ENCODE data around the gene DYNC1H1. TPM values are rescaled to one million over a fixed set of nuclear protein-coding genes. Genes with fewer than 3 reads are reported as not detected.

DYNC1H1 gene
- polyA plus RNA-seq, 1 donor (not counting 4 experiments of a cell fraction or from before 2014, with no cell fraction given), result 166 TPM

- TF ChIP-seq EZH2 (IDR thresholded peaks at IDR 0.05; ENCODE audit: low read length) (no peak), CTCF (optimal IDR thresholded peaks at IDR 0.05 in 1 of 3, IDR thresholded peaks at IDR 0.05 in 1 of 3, conservative IDR thresholded peaks at IDR 0.05 in 1 of 3; ENCODE audit: extremely low read depth in 1 of 3, insufficient read depth in 2 of 3, low read length in 3 of 3) (no peak)
- dilution Hi-C loops (cut with MboI; ENCODE audit: extremely low pct_ligation_motif_present, low sequenced_read_pairs), result no loop called here
These were observed 114.7 kb downstream of the DYNC1H1 start for GRCh38 chr14:102078831-102079699.

GRCh38 chr14:102079700-102079979 lies 115.3 kb downstream of the DYNC1H1 start:
- Histone ChIP-seq H3K4me1 (ENCODE audit: control insufficient read depth, extremely low read depth, insufficient read depth, low read length) (peaks cover 17% of the 10 kb centered on the region), H2AFZ (ENCODE audit: control insufficient read depth, low read length) (no peak overlapping the region), H4K20me1 (ENCODE audit: control insufficient read depth, extremely low read depth, insufficient read depth, low read length) (peaks cover 12% of the 10 kb centered on the region), H3K27ac (ENCODE audit: control insufficient read depth, insufficient read depth, low read length) (no peak overlapping the region), H3K36me3 (ENCODE audit: control insufficient read depth in 2 of 2, extremely low read depth in 1 of 2, insufficient read depth in 2 of 2, low read length in 2 of 2) (peaks cover 25 to 29% of the 10 kb centered on the region in 2 experiments), H3K4me2 (ENCODE audit: control insufficient read depth, extremely low read depth, insufficient read depth, low read depth, low read length) (no peak overlapping the region), H3K9me3 (ENCODE audit: control insufficient read depth, low read depth, low read length) (no peaks in the 10 kb centered on the region), H3K9ac (ENCODE audit: control insufficient read depth, extremely low read depth, insufficient read depth, low read length) (no peak overlapping the region), H3K79me2 (ENCODE audit: control insufficient read depth, insufficient read depth, low read length) (peaks cover 23% of the 10 kb centered on the region), H3K9me1 (ENCODE audit: control insufficient read depth, extremely low read depth, insufficient read depth, low read length) (peaks cover 2% of the 10 kb centered on the region), H3K27me3 (ENCODE audit: control insufficient read depth, extremely low read depth, insufficient read depth, low read length) (no peaks in the 10 kb centered on the region), H3K4me3 (ENCODE audit: control insufficient read depth in 2 of 3, extremely low read depth in 1 of 3, insufficient read depth in 2 of 3, low read depth in 1 of 3, low read length in 3 of 3) (no peak overlapping the region)
- no peak for FAIRE-seq
- TF ChIP-seq CTCF (optimal IDR thresholded peaks at IDR 0.05 in 1 of 3, IDR thresholded peaks at IDR 0.05 in 1 of 3, conservative IDR thresholded peaks at IDR 0.05 in 1 of 3; ENCODE audit: extremely low read depth in 1 of 3, insufficient read depth in 2 of 3, low read length in 3 of 3) (no peak), EZH2 (IDR thresholded peaks at IDR 0.05; ENCODE audit: low read length) (no peak)
- dilution Hi-C loops (cut with MboI; ENCODE audit: extremely low pct_ligation_motif_present, low sequenced_read_pairs), result no loop called here
- no peak for DNase-seq (ENCODE audit: low read depth, low spot score)

More at GRCh38 chr14:102078831-102079699, 114.7 kb downstream of the DYNC1H1 start:
- Histone ChIP-seq H3K27ac (ENCODE audit: control insufficient read depth, insufficient read depth, low read length) (no peak overlapping the region), H3K9ac (ENCODE audit: control insufficient read depth, extremely low read depth, insufficient read depth, low read length) (no peak overlapping the region), H3K4me1 (ENCODE audit: control insufficient read depth, extremely low read depth, insufficient read depth, low read length) (peaks cover 12% of the 10 kb centered on the region), H2AFZ (ENCODE audit: control insufficient read depth, low read length) (no peak overlapping the region), H3K9me1 (ENCODE audit: control insufficient read depth, extremely low read depth, insufficient read depth, low read length) (peaks cover 2% of the 10 kb centered on the region), H4K20me1 (ENCODE audit: control insufficient read depth, extremely low read depth, insufficient read depth, low read length) (peaks cover 11% of the 10 kb centered on the region), H3K27me3 (ENCODE audit: control insufficient read depth, extremely low read depth, insufficient read depth, low read length) (no peaks in the 10 kb centered on the region), H3K36me3 (ENCODE audit: control insufficient read depth in 2 of 2, extremely low read depth in 1 of 2, insufficient read depth in 2 of 2, low read length in 2 of 2) (peaks cover 21 to 29% of the 10 kb centered on the region in 2 experiments), H3K4me3 (ENCODE audit: control insufficient read depth in 2 of 3, extremely low read depth in 1 of 3, insufficient read depth in 2 of 3, low read depth in 1 of 3, low read length in 3 of 3) (no peak overlapping the region), H3K9me3 (ENCODE audit: control insufficient read depth, low read depth, low read length) (no peaks in the 10 kb centered on the region), H3K4me2 (ENCODE audit: control insufficient read depth, extremely low read depth, insufficient read depth, low read depth, low read length) (no peak overlapping the region), H3K79me2 (ENCODE audit: control insufficient read depth, insufficient read depth, low read length) (peaks cover 18% of the 10 kb centered on the region)
- FAIRE-seq, result no peak
- DNase-seq (ENCODE audit: low read depth, low spot score), result no peak
